ENCODE results near the gene B3GNT7.

GRCh38 chr2:231378026-231378722, 17.3 kb upstream of the B3GNT7 start:
- TF ChIP-seq EZH2 (IDR thresholded peaks at IDR 0.05; ENCODE audit: low read depth, low read length, severe bottlenecking) (no peak), POLR2A (IDR thresholded peaks at IDR 0.05; ENCODE audit: control extremely low read depth in 1 of 2, low read depth in 2 of 2, low read length in 2 of 2) (no peak), JUN (IDR thresholded peaks at IDR 0.05; ENCODE audit: low read depth, low read length) (no peak), RAD21 (IDR thresholded peaks at IDR 0.05 in 1 of 2, conservative IDR thresholded peaks at IDR 0.05 in 1 of 2; ENCODE audit: low read depth in 2 of 2, low read length in 2 of 2) (no peak), MAFK (IDR thresholded peaks at IDR 0.05; ENCODE audit: low read depth, low read length) (no peak)
- TF ChIP-seq, protein P1, sequence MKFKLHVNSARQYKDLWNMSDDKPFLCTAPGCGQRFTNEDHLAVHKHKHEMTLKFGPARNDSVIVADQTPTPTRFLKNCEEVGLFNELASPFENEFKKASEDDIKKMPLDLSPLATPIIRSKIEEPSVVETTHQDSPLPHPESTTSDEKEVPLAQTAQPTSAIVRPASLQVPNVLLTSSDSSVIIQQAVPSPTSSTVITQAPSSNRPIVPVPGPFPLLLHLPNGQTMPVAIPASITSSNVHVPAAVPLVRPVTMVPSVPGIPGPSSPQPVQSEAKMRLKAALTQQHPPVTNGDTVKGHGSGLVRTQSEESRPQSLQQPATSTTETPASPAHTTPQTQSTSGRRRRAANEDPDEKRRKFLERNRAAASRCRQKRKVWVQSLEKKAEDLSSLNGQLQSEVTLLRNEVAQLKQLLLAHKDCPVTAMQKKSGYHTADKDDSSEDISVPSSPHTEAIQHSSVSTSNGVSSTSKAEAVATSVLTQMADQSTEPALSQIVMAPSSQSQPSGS (IDR thresholded peaks at IDR 0.05; ENCODE audit: low read length): no peak
